GM06990 (cell line): Measurements from ENCODE around the gene COL5A2.

Experiments
- DNase-seq: peaks from one replicate; pipeline ENCODE4 v3.0.0-alpha.2; 2011; ENCODE audit not compliant: insufficient read length; ENCODE audit errors: extremely low read depth
- H3K27me3 ChIP-seq: replicated peaks from 2 replicates; pipeline ENCODE4 v1.6.0; 2011; ENCODE audit warnings: low read length; ENCODE audit not compliant: control insufficient read depth, insufficient read depth
- H3K36me3 ChIP-seq: 2 replicates; pipeline ENCODE4 v1.5.1; 2011; ENCODE audit warnings: low read length; ENCODE audit not compliant: control insufficient read depth, insufficient read depth
- H3K4me3 ChIP-seq: replicated peaks from 2 replicates; pipeline ENCODE4 v1.5.1; 2011; ENCODE audit warnings: low read depth, mild to moderate bottlenecking, control low read depth, low read length
- TF ChIP-seq, protein P1 (sequence below): IDR thresholded peaks from 2 replicates; pipeline ENCODE4 v1.5.1; 2011; ENCODE audit warnings: low read length, control low read depth, mild to moderate bottlenecking, inconsistent platforms; ENCODE audit not compliant: insufficient read depth, poor library complexity, severe bottlenecking

The COL5A2 gene

DNA sequence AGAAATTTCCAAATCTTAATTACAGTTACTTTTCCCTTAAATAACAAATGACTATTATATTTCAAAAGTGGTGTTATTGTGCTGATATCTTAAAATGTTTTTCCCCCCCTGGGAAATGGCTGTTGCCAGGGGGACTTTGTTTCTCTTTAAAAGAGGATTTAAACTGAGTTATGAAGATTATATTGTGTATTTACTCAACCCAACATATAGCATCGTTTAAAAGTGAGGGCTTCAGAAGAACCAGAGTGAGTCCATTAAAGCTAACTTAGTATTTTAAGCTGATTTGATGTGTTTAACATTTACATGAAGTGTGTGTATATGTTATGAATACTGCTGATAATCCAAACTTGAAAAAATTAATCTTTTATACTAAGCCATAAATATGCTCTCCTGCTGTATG, 81.6 kb downstream of the COL5A2 start:
- Histone ChIP-seq H3K27me3 (no peaks in the 10 kb centered on the region), H3K4me3 (no peak overlapping the region), H3K36me3 (no peaks in the 10 kb centered on the region)
- no peak for DNase-seq
- TF ChIP-seq, protein P1, sequence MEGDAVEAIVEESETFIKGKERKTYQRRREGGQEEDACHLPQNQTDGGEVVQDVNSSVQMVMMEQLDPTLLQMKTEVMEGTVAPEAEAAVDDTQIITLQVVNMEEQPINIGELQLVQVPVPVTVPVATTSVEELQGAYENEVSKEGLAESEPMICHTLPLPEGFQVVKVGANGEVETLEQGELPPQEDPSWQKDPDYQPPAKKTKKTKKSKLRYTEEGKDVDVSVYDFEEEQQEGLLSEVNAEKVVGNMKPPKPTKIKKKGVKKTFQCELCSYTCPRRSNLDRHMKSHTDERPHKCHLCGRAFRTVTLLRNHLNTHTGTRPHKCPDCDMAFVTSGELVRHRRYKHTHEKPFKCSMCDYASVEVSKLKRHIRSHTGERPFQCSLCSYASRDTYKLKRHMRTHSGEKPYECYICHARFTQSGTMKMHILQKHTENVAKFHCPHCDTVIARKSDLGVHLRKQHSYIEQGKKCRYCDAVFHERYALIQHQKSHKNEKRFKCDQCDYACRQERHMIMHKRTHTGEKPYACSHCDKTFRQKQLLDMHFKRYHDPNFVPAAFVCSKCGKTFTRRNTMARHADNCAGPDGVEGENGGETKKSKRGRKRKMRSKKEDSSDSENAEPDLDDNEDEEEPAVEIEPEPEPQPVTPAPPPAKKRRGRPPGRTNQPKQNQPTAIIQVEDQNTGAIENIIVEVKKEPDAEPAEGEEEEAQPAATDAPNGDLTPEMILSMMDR: no peak

DNA sequence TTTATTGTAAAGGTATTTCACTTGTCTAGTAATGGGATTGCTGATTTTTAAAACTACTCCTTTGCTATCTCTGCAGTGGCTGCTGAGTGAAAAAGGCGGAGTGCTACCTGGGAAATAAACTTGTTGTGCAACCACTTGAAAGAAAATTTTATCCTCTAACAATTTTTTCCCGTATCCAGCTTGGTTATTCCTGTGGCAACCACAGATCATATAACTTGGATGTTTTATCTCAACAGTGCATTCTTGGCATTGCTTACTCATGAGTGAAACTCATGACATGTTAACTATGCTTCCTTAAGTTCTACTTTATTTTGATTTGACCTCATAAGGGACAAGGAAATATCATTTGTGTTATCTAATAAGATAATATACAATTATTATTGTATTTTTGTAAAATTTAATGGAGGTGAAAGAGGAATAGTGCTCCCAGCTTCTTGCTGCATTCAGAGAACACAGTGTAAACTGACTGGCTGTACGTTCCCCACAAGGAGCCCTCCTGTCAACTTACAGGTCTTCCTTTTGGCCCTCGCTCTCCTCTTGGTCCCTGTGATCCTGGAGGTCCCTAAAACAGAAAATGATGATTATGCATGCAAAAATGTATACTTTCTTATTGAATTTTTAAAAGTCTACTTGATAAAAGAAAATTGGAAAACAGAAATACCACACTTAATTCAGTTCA, 82.7 kb downstream of the COL5A2 start:
- DNase-seq: no peak
- TF ChIP-seq, protein P1: no peak
- Histone ChIP-seq H3K4me3 (no peak overlapping the region), H3K27me3 (no peaks in the 10 kb centered on the region), H3K36me3 (no peaks in the 10 kb centered on the region)

DNA sequence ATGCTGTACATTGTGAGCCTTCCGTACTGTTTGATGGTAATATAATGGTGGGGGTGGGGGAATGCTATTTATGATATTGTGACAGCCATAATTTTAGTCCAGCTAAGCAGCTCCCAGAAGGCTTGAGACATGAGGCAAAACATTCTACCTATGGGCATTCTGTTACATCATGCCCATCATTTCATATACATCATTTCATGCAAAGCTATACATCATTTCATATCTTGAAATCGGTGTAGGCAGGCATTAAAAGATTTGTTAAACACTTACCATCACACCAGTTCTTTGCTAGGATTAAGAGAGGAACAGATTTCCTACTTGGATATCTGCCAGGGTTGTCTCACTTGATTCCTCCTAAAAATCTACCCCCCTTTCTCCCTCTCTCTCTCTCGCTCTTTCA, 84.5 kb downstream of the COL5A2 start:
- H3K36me3 ChIP-seq: no peaks in the 10 kb centered on the region
- no peaks in the 10 kb centered on the region for H3K27me3 ChIP-seq
- no peak for DNase-seq
- TF ChIP-seq, protein P1: no peak
- no peak overlapping the region for H3K4me3 ChIP-seq

DNA sequence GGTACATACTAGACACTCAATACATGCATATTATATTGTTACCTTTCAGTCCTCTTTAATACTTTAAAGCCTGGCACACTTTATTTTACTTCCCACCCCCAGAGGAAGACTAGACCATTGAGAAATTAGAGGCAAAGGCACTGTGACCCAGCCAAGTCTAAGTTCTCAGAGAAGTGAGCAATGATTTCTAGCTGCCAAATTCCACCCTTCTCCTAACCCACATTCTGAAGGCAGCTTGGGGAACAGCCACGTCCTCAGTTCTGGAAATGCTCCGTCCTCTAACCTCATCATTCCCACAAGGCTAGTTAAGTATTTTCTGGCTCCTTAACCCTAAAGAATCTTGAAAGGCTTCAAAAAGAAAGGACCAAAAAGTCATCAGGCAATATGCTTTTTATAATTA, 86.6 kb downstream of the COL5A2 start:
- TF ChIP-seq, protein P1: no peak
- H3K27me3 ChIP-seq: no peaks in the 10 kb centered on the region
- no peak overlapping the region for H3K4me3 ChIP-seq
- DNase-seq: no peak
- no peaks in the 10 kb centered on the region for H3K36me3 ChIP-seq

DNA sequence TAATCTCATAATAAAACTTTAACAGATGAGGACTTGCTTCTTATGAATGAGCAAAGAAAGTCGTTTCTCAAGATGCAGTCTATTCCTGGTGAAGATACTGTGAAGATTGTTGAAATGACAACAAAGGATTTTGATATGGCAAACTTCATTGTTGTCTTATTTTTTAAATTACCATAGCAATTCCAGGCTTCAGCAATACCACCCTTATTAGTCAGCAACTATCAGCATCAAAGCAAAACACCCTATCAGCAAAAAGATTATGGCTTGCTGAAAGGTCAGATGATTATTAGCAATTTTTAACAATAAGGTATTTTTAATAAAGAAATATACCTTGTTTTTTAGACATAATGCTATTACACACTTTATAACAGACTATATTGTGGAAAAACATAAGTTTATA, 88.3 kb downstream of the COL5A2 start:
- DNase-seq: no peak
- Histone ChIP-seq H3K4me3 (no peak overlapping the region), H3K36me3 (no peaks in the 10 kb centered on the region), H3K27me3 (no peaks in the 10 kb centered on the region)
- TF ChIP-seq, protein P1: no peak
